Neural cell (in vitro differentiated cells): ENCODE results near the gene GMPS. TPM values are rescaled to one million over a fixed set of nuclear protein-coding genes. Genes with fewer than 3 reads are reported as not detected.
A peak's percentile ranks its signal among the peaks of the same experiment; 100 is the strongest.
"Not testable (repeated sequence)": the region's sequence is repeated elsewhere in the genome, so short reads cannot be mapped to it uniquely, and the experiment has no call there.

Experiments used
- H2AFZ ChIP-seq: fragments of 200-600, 300-800 bp; sonication (generic), shearing (Covaris generic); 2 replicates; pipeline ENCODE4 v1.6.0; 2014; ENCODE audit warnings: low read depth, mild to moderate bottlenecking, antibody characterized with exemption, low read length, moderate library complexity
- H3F3A ChIP-seq: fragments of 200-600 bp; shearing (Covaris generic); 2 replicates; pipeline ENCODE4 v1.6.1; 2016; ENCODE audit warnings: mild to moderate bottlenecking, moderate library complexity, mixed read lengths, antibody characterized with exemption, low read length; ENCODE audit not compliant: insufficient read depth, poor library complexity, severe bottlenecking
- H3K27ac ChIP-seq: fragments of 200-600, 300-800 bp; sonication (generic), shearing (Covaris generic); 2 replicates; pipeline ENCODE4 v1.5.1; 2014; ENCODE audit warnings: mild to moderate bottlenecking, low read length, moderate library complexity
- H3K27me3 ChIP-seq: fragments of 300-800, 200-600 bp; sonication (generic), shearing (Covaris generic); 2 replicates; pipeline ENCODE4 v1.6.0; 2014; ENCODE audit warnings: mild to moderate bottlenecking, low read depth, low read length, moderate library complexity; ENCODE audit not compliant: insufficient read depth
- H3K36me3 ChIP-seq: fragments of 300-800, 200-600 bp; sonication (generic), shearing (Covaris generic); 2 replicates; pipeline ENCODE4 v1.5.1; 2014; ENCODE audit warnings: mild to moderate bottlenecking, antibody characterized with exemption, low read length, moderate library complexity; ENCODE audit not compliant: insufficient read depth
- H3K4me2 ChIP-seq: fragments of 300-800, 200-600 bp; sonication (generic), shearing (Covaris generic); 2 replicates; pipeline ENCODE4 v1.6.0; 2014; ENCODE audit warnings: mild to moderate bottlenecking, low read length
- H3K4me3 ChIP-seq: fragments of 300-800, 200-600 bp; sonication (generic), shearing (Covaris generic); 2 replicates; pipeline ENCODE4 v1.5.1; 2014; ENCODE audit warnings: mild to moderate bottlenecking, low read length, moderate library complexity
- H3K79me2 ChIP-seq: fragments of 200-600 bp; shearing (Covaris generic); replicated peaks from 2 replicates; pipeline ENCODE4 v1.6.0; 2014; ENCODE audit warnings: mild to moderate bottlenecking, low read length, moderate library complexity; ENCODE audit not compliant: insufficient read depth
- H3K9ac ChIP-seq: fragments of 300-800, 200-600 bp; sonication (generic), shearing (Covaris generic); 2 replicates; pipeline ENCODE4 v1.6.1; 2016; ENCODE audit warnings: mild to moderate bottlenecking, low read length, mixed read lengths
- H3K9me2 ChIP-seq: fragments of 200-600 bp; shearing (Covaris generic); 2 replicates; pipeline ENCODE4 v1.6.1; 2016; ENCODE audit warnings: mild to moderate bottlenecking, low read length, mixed read lengths; ENCODE audit not compliant: insufficient read depth
- H3K9me3 ChIP-seq: fragments of 200-600, 300-800 bp; sonication (generic), shearing (Covaris generic); 2 replicates; pipeline ENCODE4 v1.6.1; 2016; ENCODE audit warnings: mild to moderate bottlenecking, mixed run types, low read length, moderate library complexity, mixed read lengths
- H4K20me1 ChIP-seq: fragments of 200-600 bp; shearing (Covaris generic); 2 replicates; pipeline ENCODE4 v1.6.1; 2016; ENCODE audit warnings: mild to moderate bottlenecking, mixed run types; ENCODE audit not compliant: insufficient read depth
- CTCF ChIP-seq: fragments of 450-650 bp; IDR thresholded peaks from 2 replicates; pipeline ENCODE4 v1.5.1; 2014; ENCODE audit warnings: antibody characterized with exemption, mild to moderate bottlenecking, moderate library complexity; ENCODE audit not compliant: poor library complexity, severe bottlenecking
- EP300 ChIP-seq: fragments of 450-650 bp; conservative IDR thresholded peaks from 2 replicates; pipeline ENCODE4 v1.6.1; 2014; ENCODE audit warnings: antibody characterized with exemption, mild to moderate bottlenecking, moderate library complexity; ENCODE audit not compliant: poor library complexity, severe bottlenecking
- EZH2 ChIP-seq: fragments of 200-600, 300-800 bp; shearing (Covaris generic), sonication (generic); IDR thresholded peaks from 2 replicates; pipeline ENCODE4 v1.6.1; 2014; ENCODE audit warnings: antibody characterized with exemption, low read length, borderline replicate concordance, mild to moderate bottlenecking; ENCODE audit not compliant: insufficient read depth, poor library complexity, severe bottlenecking
- MXI1 ChIP-seq: fragments of 450-650 bp; conservative IDR thresholded peaks from 2 replicates; pipeline ENCODE4 v1.6.1; 2014; ENCODE audit warnings: antibody characterized with exemption, mild to moderate bottlenecking; ENCODE audit not compliant: poor library complexity, severe bottlenecking
- POLR2AphosphoS5 ChIP-seq: IDR thresholded peaks from 2 replicates; pipeline ENCODE4 v1.6.1; 2012
- RAD21 ChIP-seq: fragments of 450-650 bp; conservative IDR thresholded peaks from 2 replicates; pipeline ENCODE4 v1.6.1; 2014; ENCODE audit warnings: antibody characterized with exemption, mild to moderate bottlenecking, moderate library complexity
- SMC3 ChIP-seq: fragments of 450-650 bp; conservative IDR thresholded peaks from 2 replicates; pipeline ENCODE4 v1.6.1; 2014; ENCODE audit warnings: antibody characterized with exemption, mild to moderate bottlenecking, moderate library complexity; ENCODE audit not compliant: poor library complexity
- TAF1 ChIP-seq: IDR thresholded peaks from 2 replicates; pipeline ENCODE4 v1.6.1; 2012; ENCODE audit warnings: low read depth
- polyA minus RNA-seq: library from RNA; depleted of rRNA, polyadenylated mRNA; stranded (reverse); fragments of >200 nt; gene quantifications from 2 replicates; pipeline ENCODE4 v1.2.3, GENCODE V29; 2014
- polyA plus RNA-seq: library from polyadenylated mRNA; depleted of rRNA; stranded (reverse); fragments of >200 nt; gene quantifications from 2 replicates; pipeline ENCODE4 v1.2.3, GENCODE V29; 2014
- TF ChIP-seq, protein P1 (sequence below): IDR thresholded peaks from 2 replicates; pipeline ENCODE4 v1.6.1; 2012; ENCODE audit warnings: borderline replicate concordance

GMPS gene
- polyA plus RNA-seq (23.7 and 25.2 TPM in 2 replicates), polyA minus RNA-seq (62.3 and 78.8 TPM in 2 replicates)

GRCh38 chr3:155870133-155870944 is at the start of gene GMPS:
GMPS (plus strand) TSS chr3:155870650; CDS start chr3:155870871, 221 bp downstream.
- H3K27ac ChIP-seq, result peak within 1 kb of the TSS; percentile 88
- TF ChIP-seq RAD21 (peak; percentile 83), EP300 (peak; percentile 9), SMC3 (peak; percentile 76), POLR2AphosphoS5 (peak; percentile 83), EZH2 (no peak), CTCF (peak; percentile 80), MXI1 (peak; percentile 71), TAF1 (peak; percentile 57)
- TF ChIP-seq, protein P1, sequence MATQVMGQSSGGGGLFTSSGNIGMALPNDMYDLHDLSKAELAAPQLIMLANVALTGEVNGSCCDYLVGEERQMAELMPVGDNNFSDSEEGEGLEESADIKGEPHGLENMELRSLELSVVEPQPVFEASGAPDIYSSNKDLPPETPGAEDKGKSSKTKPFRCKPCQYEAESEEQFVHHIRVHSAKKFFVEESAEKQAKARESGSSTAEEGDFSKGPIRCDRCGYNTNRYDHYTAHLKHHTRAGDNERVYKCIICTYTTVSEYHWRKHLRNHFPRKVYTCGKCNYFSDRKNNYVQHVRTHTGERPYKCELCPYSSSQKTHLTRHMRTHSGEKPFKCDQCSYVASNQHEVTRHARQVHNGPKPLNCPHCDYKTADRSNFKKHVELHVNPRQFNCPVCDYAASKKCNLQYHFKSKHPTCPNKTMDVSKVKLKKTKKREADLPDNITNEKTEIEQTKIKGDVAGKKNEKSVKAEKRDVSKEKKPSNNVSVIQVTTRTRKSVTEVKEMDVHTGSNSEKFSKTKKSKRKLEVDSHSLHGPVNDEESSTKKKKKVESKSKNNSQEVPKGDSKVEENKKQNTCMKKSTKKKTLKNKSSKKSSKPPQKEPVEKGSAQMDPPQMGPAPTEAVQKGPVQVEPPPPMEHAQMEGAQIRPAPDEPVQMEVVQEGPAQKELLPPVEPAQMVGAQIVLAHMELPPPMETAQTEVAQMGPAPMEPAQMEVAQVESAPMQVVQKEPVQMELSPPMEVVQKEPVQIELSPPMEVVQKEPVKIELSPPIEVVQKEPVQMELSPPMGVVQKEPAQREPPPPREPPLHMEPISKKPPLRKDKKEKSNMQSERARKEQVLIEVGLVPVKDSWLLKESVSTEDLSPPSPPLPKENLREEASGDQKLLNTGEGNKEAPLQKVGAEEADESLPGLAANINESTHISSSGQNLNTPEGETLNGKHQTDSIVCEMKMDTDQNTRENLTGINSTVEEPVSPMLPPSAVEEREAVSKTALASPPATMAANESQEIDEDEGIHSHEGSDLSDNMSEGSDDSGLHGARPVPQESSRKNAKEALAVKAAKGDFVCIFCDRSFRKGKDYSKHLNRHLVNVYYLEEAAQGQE, result peak; percentile 65

GRCh38 chr3:155828490-155829098 is 41.9 kb upstream of the GMPS start:
- H3K9ac ChIP-seq, H3K9me3 ChIP-seq, H3K36me3 ChIP-seq, H3K4me3 ChIP-seq, H3K79me2 ChIP-seq, H3K9me2 ChIP-seq, H3K27ac ChIP-seq, H3K4me2 ChIP-seq, H3K27me3 ChIP-seq, H3F3A ChIP-seq, H4K20me1 ChIP-seq, H2AFZ ChIP-seq: not testable (repeated sequence)

More at GRCh38 chr3:155870133-155870944, at the start of gene GMPS:
- Histone ChIP-seq H3F3A (peaks cover 4% of the 10 kb centered on the region), H3K4me2 (peak within 1 kb of the TSS; percentile 82), H3K9ac (peak within 1 kb of the TSS; percentile 98), H3K9me2 (no peaks in the 10 kb centered on the region), H3K4me3 (peak within 1 kb of the TSS; percentile 98), H4K20me1 (no peaks in the 10 kb centered on the region), H2AFZ (peak within 1 kb of the TSS; percentile 89), H3K9me3 (no peaks in the 10 kb centered on the region), H3K79me2 (peaks cover 41% of the 10 kb centered on the region), H3K36me3 (no peaks in the 10 kb centered on the region), H3K27me3 (no peaks in the 10 kb centered on the region)
